ENCODE results near the gene FBF1. TPM values are rescaled to one million over a fixed set of nuclear protein-coding genes. Genes with fewer than 3 reads are reported as not detected.
A peak's percentile ranks its signal among the peaks of the same experiment; 100 is the strongest.

Gene FBF1
- polyA plus RNA-seq, 1 experiment = 2.5 TPM

- no peak for DNase-seq (ENCODE audit: low read depth, low spot score)
- ChIA-PET CTCF (interaction anchor here (1.4 to 1.9 kb wide), 2 partner anchors 22 to 24 kb away, joined by 6 read pairs; no protein-coding TSS in a partner anchor), POLR2A (no interaction called here)
- H3K4me3 ChIP-seq (ENCODE audit: low read depth, low read length) = no peak overlapping the region
- H3K9me3 ChIP-seq (ENCODE audit: control insufficient read depth, insufficient read depth, low read length) = no peaks in the 10 kb centered on the region
- H3K27me3 ChIP-seq (ENCODE audit: control insufficient read depth, insufficient read depth, low read length) = no peaks in the 10 kb centered on the region
- no peak overlapping the region for H3K27ac ChIP-seq (ENCODE audit: low read depth, low read length)
- TF ChIP-seq, protein P1, sequence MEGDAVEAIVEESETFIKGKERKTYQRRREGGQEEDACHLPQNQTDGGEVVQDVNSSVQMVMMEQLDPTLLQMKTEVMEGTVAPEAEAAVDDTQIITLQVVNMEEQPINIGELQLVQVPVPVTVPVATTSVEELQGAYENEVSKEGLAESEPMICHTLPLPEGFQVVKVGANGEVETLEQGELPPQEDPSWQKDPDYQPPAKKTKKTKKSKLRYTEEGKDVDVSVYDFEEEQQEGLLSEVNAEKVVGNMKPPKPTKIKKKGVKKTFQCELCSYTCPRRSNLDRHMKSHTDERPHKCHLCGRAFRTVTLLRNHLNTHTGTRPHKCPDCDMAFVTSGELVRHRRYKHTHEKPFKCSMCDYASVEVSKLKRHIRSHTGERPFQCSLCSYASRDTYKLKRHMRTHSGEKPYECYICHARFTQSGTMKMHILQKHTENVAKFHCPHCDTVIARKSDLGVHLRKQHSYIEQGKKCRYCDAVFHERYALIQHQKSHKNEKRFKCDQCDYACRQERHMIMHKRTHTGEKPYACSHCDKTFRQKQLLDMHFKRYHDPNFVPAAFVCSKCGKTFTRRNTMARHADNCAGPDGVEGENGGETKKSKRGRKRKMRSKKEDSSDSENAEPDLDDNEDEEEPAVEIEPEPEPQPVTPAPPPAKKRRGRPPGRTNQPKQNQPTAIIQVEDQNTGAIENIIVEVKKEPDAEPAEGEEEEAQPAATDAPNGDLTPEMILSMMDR (IDR thresholded peaks at IDR 0.05; ENCODE audit: low read depth, low read length) = no peak
Measured at GRCh38 chr17:75981019-75981615, 40.3 kb upstream of the FBF1 start.

DNA sequence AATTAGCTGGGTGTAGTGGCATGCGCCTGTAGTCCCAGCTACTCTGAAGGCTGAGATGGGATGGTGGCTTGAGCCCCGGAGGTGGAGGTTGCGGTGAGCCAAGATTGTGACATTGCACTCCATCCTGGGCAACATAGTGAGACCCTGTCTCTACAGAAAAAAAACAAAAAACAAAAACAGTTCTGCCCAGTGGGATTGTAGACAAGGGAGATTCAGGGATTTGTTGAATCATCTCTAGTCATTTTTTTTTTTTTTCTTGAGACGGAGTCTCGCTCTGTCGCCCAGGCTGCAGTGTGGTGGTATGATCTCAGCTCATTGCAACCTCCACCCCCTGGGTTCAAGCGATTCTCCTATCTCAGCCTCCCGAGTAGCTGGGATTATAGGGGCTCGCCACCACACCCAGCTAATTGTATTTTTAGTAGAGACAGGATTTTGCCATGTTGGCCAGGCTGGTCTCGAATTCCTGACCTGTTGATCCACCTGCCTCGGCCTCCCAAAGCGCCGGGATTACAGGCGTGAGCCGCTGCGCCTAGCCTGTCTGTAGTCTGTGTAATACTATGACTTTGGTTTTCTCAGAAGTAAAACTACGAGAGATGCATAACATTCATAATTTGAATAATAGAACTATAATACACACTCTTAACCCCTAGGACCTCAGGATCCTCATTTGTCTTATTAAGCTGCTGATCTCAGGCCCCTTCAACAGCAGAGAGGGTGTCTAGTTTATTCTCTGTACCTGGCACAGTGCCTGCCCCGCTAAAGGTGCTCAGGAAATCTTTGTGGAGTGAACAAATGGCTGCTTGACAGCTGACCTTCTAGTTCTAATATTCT is 39.6 kb upstream of the FBF1 start:
- no peaks in the 10 kb centered on the region for H3K9me3 ChIP-seq (ENCODE audit: control insufficient read depth, insufficient read depth, low read length)
- no peak for DNase-seq (ENCODE audit: low read depth, low spot score)
- peak overlapping the region; percentile 83 for H3K4me3 ChIP-seq (ENCODE audit: low read depth, low read length)
- TF ChIP-seq, protein P1 (IDR thresholded peaks at IDR 0.05; ENCODE audit: low read depth, low read length) = no peak
- ChIA-PET CTCF (interaction anchor here (1.4 to 1.9 kb wide), 2 partner anchors 23 to 25 kb away, joined by 6 read pairs; no protein-coding TSS in a partner anchor), POLR2A (no interaction called here)
- H3K27me3 ChIP-seq (ENCODE audit: control insufficient read depth, insufficient read depth, low read length) = no peaks in the 10 kb centered on the region
- H3K27ac ChIP-seq (ENCODE audit: low read depth, low read length) = peak overlapping the region; percentile 98

GRCh38 chr17:75979705-75980187 is 38.9 kb upstream of the FBF1 start:
- Histone ChIP-seq H3K27me3 (ENCODE audit: control insufficient read depth, insufficient read depth, low read length) (no peaks in the 10 kb centered on the region), H3K27ac (ENCODE audit: low read depth, low read length) (peak overlapping the region; percentile 98), H3K9me3 (ENCODE audit: control insufficient read depth, insufficient read depth, low read length) (no peaks in the 10 kb centered on the region), H3K4me3 (ENCODE audit: low read depth, low read length) (peak overlapping the region; percentile 83)
- DNase-seq (ENCODE audit: low read depth, low spot score) = peak; percentile 18
- TF ChIP-seq, protein P1 (IDR thresholded peaks at IDR 0.05; ENCODE audit: low read depth, low read length) = no peak
- POLR2A ChIA-PET = no interaction called here
- CTCF ChIA-PET = interaction anchor here (1.4 to 1.9 kb wide), 2 partner anchors 23 to 26 kb away, joined by 6 read pairs; no protein-coding TSS in a partner anchor

GRCh38 chr17:75978938-75979704 is 38.3 kb upstream of the FBF1 start, which contains the start of the genes ACOX1 and TEN1:
ACOX1 (minus strand) TSS chr17:75979166; CDS start chr17:75979073, 93 bp downstream.
TEN1 (plus strand) TSS chr17:75979240; CDS start chr17:75986193, 6,953 bp downstream.
- DNase-seq (ENCODE audit: low read depth, low spot score) = peak; percentile 88
- TF ChIP-seq, protein P1 (IDR thresholded peaks at IDR 0.05; ENCODE audit: low read depth, low read length) = no peak; the same call in none of the 2 replicates
- Histone ChIP-seq H3K9me3 (ENCODE audit: control insufficient read depth, insufficient read depth, low read length) (no peaks in the 10 kb centered on the region), H3K27ac (ENCODE audit: low read depth, low read length) (peak within 1 kb of the TSS; percentile 98), H3K4me3 (ENCODE audit: low read depth, low read length) (peak within 1 kb of the TSS; percentile 83), H3K27me3 (ENCODE audit: control insufficient read depth, insufficient read depth, low read length) (no peaks in the 10 kb centered on the region)
- CTCF ChIA-PET = interaction anchor here (0.5 to 0.6 kb wide), 2 partner anchors 26 to 122 kb away, joined by 3 to 4 read pairs; no protein-coding TSS in a partner anchor
- POLR2A ChIA-PET = interaction anchor here (0.5 to 1.5 kb wide), 4 partner anchors 10 to 83 kb away, joined by 3 to 6 read pairs (median 6); partner anchors contain the start of genes FBF1 and MRPL38
